HEK293 (cell line): ENCODE results near the gene XPNPEP1.

Experiments
- CTCF ChIA-PET: fragments of 350-600 bp; formaldehyde crosslinking; extraction: SDS; loops from one replicate; lab custom pipeline; 2021; ENCODE audit warnings: antibody characterized with exemption; lab: Yijun Ruan, JAX
- POLR2A ChIA-PET: fragments of 300-600 bp; formaldehyde crosslinking; extraction: SDS; loops from one replicate; lab custom pipeline; 2020; ENCODE audit warnings: antibody characterized with exemption, inconsistent platforms; lab: Yijun Ruan, JAX
- H3K27ac ChIP-seq: fragments of 200-500 bp; sonication (Bioruptor generic); 2 replicates; pipeline ENCODE4 v1.5.1; 2014; ENCODE audit warnings: low read depth, low read length, control low read depth, inconsistent platforms; ENCODE audit errors: extremely low read depth
- H3K36me3 ChIP-seq, 2 experiments: fragments of 200-500 bp in 1 of 2; sonication (Bioruptor generic) in 1 of 2; 1 replicate in 1 of 2; 2 replicates in 1 of 2; pipeline ENCODE4 v1.5.1; 2014 to 2017; ENCODE audit warnings: inconsistent platforms in 2 of 2, low read length in 2 of 2; ENCODE audit not compliant: control insufficient read depth in 2 of 2, insufficient read depth in 1 of 2
- H3K4me1 ChIP-seq: fragments of 200-500 bp; sonication (Bioruptor generic); 2 replicates; pipeline ENCODE4 v1.5.1; 2014; ENCODE audit warnings: mild to moderate bottlenecking, low read length, inconsistent platforms; ENCODE audit not compliant: control insufficient read depth, insufficient read depth
- H3K4me3 ChIP-seq: 2 replicates; pipeline ENCODE4 v1.5.1; 2011; ENCODE audit warnings: low read depth, mild to moderate bottlenecking, control low read depth, low read length, moderate library complexity
- H3K9me3 ChIP-seq: fragments of 200-500 bp; sonication (Bioruptor generic); 2 replicates; pipeline ENCODE4 v1.5.1; 2014; ENCODE audit warnings: low read depth, low read length, inconsistent platforms; ENCODE audit not compliant: control insufficient read depth, insufficient read depth
- EGR2 ChIP-seq: fragments of 450-650 bp; formaldehyde crosslinking; IDR thresholded peaks from 2 replicates; pipeline ENCODE4 v1.5.1; 2016; ENCODE audit warnings: low read depth, missing biosample characterization, missing genetic modification characterization
- KLF8 ChIP-seq: fragments of 450-650 bp; formaldehyde crosslinking; IDR thresholded peaks from 2 replicates; pipeline ENCODE4 v1.5.1; 2016; ENCODE audit warnings: missing biosample characterization, missing genetic modification characterization
- RBAK ChIP-seq: fragments of 450-650 bp; formaldehyde crosslinking; IDR thresholded peaks from 2 replicates; pipeline ENCODE4 v1.5.1; 2016; ENCODE audit warnings: missing biosample characterization, missing genetic modification characterization
- WT1 ChIP-seq: fragments of 450-650 bp; formaldehyde crosslinking; IDR thresholded peaks from 2 replicates; pipeline ENCODE4 v1.5.1; 2016; ENCODE audit warnings: missing biosample characterization, missing genetic modification characterization
- ZBTB11 ChIP-seq: fragments of 450-650 bp; formaldehyde crosslinking; conservative IDR thresholded peaks from 2 replicates; pipeline ENCODE4 v1.5.1; 2016; ENCODE audit warnings: low read depth, missing biosample characterization, missing genetic modification characterization
- ZNF133 ChIP-seq: fragments of 450-650 bp; formaldehyde crosslinking; IDR thresholded peaks from 2 replicates; pipeline ENCODE4 v1.5.1; 2016; ENCODE audit warnings: missing biosample characterization, missing genetic modification characterization
- ZNF239 ChIP-seq: fragments of 450-650 bp; formaldehyde crosslinking; IDR thresholded peaks from 2 replicates; pipeline ENCODE4 v1.5.1; 2016; ENCODE audit warnings: missing biosample characterization, missing genetic modification characterization
- ZNF292 ChIP-seq: fragments of 450-650 bp; formaldehyde crosslinking; IDR thresholded peaks from 2 replicates; pipeline ENCODE4 v1.5.1; 2016; ENCODE audit warnings: low read depth, missing biosample characterization, missing genetic modification characterization, borderline replicate concordance
- ZNF335 ChIP-seq: fragments of 450-650 bp; formaldehyde crosslinking; conservative IDR thresholded peaks from 2 replicates; pipeline ENCODE4 v1.5.1; 2016; ENCODE audit warnings: missing biosample characterization, missing genetic modification characterization
- ZNF518A ChIP-seq: fragments of 450-650 bp; formaldehyde crosslinking; conservative IDR thresholded peaks from 2 replicates; pipeline ENCODE4 v1.5.1; 2016; ENCODE audit warnings: low read depth, missing biosample characterization, missing genetic modification characterization
- ZNF548 ChIP-seq: fragments of 450-650 bp; formaldehyde crosslinking; IDR thresholded peaks from 2 replicates; pipeline ENCODE4 v1.5.1; 2016; ENCODE audit warnings: missing biosample characterization, missing genetic modification characterization
- ZNF549 ChIP-seq: fragments of 450-650 bp; IDR thresholded peaks from 2 replicates; pipeline ENCODE4 v1.5.1; 2018; ENCODE audit warnings: missing biosample characterization, missing genetic modification characterization, mild to moderate bottlenecking, inconsistent platforms, moderate library complexity
- ZNF561 ChIP-seq: fragments of 450-650 bp; IDR thresholded peaks from 2 replicates; pipeline ENCODE4 v1.5.1; 2018; ENCODE audit warnings: missing biosample characterization, missing genetic modification characterization, borderline replicate concordance
- ZNF610 ChIP-seq: fragments of 450-650 bp; formaldehyde crosslinking; IDR thresholded peaks from 2 replicates; pipeline ENCODE4 v1.5.1; 2016; ENCODE audit warnings: missing biosample characterization, missing genetic modification characterization, borderline replicate concordance
- ZNF654 ChIP-seq: fragments of 450-650 bp; formaldehyde crosslinking; IDR thresholded peaks from 2 replicates; pipeline ENCODE4 v1.5.1; 2016; ENCODE audit warnings: low read depth, missing biosample characterization, missing genetic modification characterization
- ZSCAN4 ChIP-seq: fragments of 450-650 bp; formaldehyde crosslinking; IDR thresholded peaks from 2 replicates; pipeline ENCODE4 v1.5.1; 2017; ENCODE audit warnings: missing biosample characterization, missing genetic modification characterization
- TF ChIP-seq, protein P1 (sequence below): fragments of 450-650 bp; formaldehyde crosslinking; optimal IDR thresholded peaks from 2 replicates; pipeline ENCODE3; 2016; ENCODE audit warnings: missing biosample characterization, mild to moderate bottlenecking, missing genetic modification characterization
- TF ChIP-seq, protein P2 (sequence below): fragments of 450-650 bp; formaldehyde crosslinking; IDR thresholded peaks from 2 replicates; pipeline ENCODE4 v1.5.1; 2016; ENCODE audit warnings: missing biosample characterization, missing genetic modification characterization, borderline replicate concordance

XPNPEP1 gene

GRCh38 chr10:109902992-109903947 lies 20.0 kb downstream of the XPNPEP1 start (continued):
- no peak for TF ChIP-seq ZNF133 (tag by site-specific recombination)
- TF ChIP-seq, protein P1, sequence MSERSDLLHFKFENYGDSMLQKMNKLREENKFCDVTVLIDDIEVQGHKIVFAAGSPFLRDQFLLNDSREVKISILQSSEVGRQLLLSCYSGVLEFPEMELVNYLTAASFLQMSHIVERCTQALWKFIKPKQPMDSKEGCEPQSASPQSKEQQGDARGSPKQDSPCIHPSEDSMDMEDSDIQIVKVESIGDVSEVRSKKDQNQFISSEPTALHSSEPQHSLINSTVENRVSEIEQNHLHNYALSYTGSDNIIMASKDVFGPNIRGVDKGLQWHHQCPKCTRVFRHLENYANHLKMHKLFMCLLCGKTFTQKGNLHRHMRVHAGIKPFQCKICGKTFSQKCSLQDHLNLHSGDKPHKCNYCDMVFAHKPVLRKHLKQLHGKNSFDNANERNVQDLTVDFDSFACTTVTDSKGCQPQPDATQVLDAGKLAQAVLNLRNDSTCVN, result no peak
- no peak for TF ChIP-seq ZNF548
- TF ChIP-seq ZNF654, result no peak
- no peak for TF ChIP-seq ZNF561 (tag by site-specific recombination)
- TF ChIP-seq ZBTB11 (tag by site-specific recombination), result no peak
- TF ChIP-seq RBAK (tag by site-specific recombination), result no peak
- TF ChIP-seq ZNF335, result 0 out of 2 replicates have a peak, but pooled peaks have one; percentile 43

DNA sequence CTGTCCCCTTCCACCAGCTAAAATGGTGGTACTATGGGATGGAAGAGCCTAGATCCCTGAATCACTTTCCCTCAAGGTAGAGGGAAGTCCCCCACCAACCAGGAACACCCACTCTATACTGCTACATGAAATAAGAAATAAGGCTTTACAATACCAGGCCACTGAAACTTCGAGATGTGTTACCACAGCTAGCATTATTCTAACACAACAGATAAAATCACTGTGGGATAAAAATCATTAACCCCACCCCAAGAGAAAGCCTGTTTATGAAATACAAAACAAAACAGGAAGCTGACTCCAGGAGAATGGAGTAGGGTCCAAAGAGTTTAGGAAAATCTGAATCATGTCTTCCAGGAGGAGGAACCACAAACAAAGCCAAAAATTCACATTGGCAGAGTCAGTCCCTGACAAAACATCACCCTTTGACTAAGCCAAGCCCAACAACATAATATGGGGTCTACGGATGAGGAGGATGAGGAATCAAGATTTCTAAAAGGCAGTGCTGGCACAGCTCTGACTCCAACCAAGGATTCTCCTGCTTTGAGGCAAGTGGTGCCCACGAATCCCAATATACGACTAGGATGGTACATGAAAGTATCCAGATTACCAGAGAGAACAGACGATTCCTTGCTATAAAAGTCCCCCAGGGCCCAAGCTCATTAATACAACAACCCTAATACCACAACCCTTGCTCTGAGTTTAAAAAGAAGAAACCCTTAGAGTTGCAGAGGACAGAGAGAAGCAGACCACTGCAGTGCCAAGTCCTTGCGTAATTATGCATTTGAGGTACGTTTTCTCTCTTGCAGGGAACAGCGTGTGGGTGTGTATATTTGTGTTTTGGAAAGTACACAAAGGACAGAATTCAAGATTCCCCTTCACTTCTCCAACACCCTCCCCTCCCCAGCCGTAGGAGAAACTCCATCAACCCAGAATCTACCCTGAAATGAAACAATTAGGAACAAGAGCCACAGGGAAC lies 23.7 kb downstream of the XPNPEP1 start:
- peaks cover 0 to 26% of the 10 kb centered on the region in 2 experiments; a peak in 2 of 3 replicates for H3K36me3 ChIP-seq
- ChIA-PET CTCF (interaction anchor here (0.6 to 3.6 kb wide), 3 partner anchors 15 to 238 kb away, joined by 3 to 20 read pairs (median 9); no protein-coding TSS in a partner anchor), POLR2A (no interaction called here)
- TF ChIP-seq ZNF239 (tag by site-specific recombination) (no peak), ZNF518A (no peak), KLF8 (tag by site-specific recombination) (no peak), ZNF292 (tag by site-specific recombination) (no peak), ZNF549 (tag by site-specific recombination) (no peak), ZSCAN4 (no peak), ZNF561 (tag by site-specific recombination) (no peak), ZNF610 (tag by site-specific recombination) (no peak), WT1 (tag by site-specific recombination) (no peak), EGR2 (no peak)
- TF ChIP-seq, protein P2, sequence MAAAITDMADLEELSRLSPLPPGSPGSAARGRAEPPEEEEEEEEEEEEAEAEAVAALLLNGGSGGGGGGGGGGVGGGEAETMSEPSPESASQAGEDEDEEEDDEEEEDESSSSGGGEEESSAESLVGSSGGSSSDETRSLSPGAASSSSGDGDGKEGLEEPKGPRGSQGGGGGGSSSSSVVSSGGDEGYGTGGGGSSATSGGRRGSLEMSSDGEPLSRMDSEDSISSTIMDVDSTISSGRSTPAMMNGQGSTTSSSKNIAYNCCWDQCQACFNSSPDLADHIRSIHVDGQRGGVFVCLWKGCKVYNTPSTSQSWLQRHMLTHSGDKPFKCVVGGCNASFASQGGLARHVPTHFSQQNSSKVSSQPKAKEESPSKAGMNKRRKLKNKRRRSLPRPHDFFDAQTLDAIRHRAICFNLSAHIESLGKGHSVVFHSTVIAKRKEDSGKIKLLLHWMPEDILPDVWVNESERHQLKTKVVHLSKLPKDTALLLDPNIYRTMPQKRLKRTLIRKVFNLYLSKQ (tag by site-specific recombination), result no peak

More for the DNA sequence above, 23.7 kb downstream of the XPNPEP1 start:
- Histone ChIP-seq H3K27ac (no peak overlapping the region), H3K4me1 (peaks cover 7% of the 10 kb centered on the region; the same call in 1 of the 2 replicates), H3K4me3 (no peak overlapping the region), H3K9me3 (no peaks in the 10 kb centered on the region)
